ENCODE measurements around the gene SIGLEC8. TPM values are rescaled to one million over a fixed set of nuclear protein-coding genes. Genes with fewer than 3 reads are reported as not detected.
"Not testable (repeated sequence)": the region's sequence is repeated elsewhere in the genome, so short reads cannot be mapped to it uniquely, and the experiment has no call there.

Gene SIGLEC8
- total and polyA plus RNA-seq, 2 experiments from 2014 or later, result 0.13 TPM; not detected in 1

DNA sequence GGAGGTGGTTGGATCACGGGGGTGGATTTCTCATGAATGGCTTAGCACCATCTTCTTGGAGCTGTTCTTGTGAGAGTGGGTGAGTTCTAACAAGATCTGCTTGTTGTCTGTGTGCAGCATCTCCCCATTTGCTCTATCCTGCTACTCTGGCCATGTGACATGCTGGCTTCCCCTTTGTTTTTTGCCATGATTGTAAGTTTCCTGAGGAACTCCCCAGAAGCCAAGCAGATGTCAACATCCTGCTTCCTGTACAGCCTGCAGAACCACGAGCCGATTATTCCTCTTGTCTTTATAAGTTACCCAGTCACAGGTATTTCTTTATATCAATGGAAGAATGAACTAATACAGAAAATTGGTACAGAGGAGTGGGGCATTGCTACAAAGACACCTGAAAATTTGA is 45.6 kb upstream of the SIGLEC8 start:
- no peak for DNase-seq (ENCODE audit: low spot score)
- H3K36me3 ChIP-seq (replicated peaks; ENCODE audit: insufficient read depth, low read depth), result no peaks in the 10 kb centered on the region
- no peaks in the 10 kb centered on the region for H3K9me2 ChIP-seq (replicated peaks; ENCODE audit: insufficient read depth)
- H3K4me1 ChIP-seq (ENCODE audit: insufficient read depth), result no peaks in the 10 kb centered on the region
- H3K27ac ChIP-seq, result no peak overlapping the region
- no peaks in the 10 kb centered on the region for H3K79me2 ChIP-seq
- H3K4me2 ChIP-seq, result no peak overlapping the region
- H3K27me3 ChIP-seq, result no peaks in the 10 kb centered on the region
- H2AFZ ChIP-seq, result no peak overlapping the region
- TF ChIP-seq EZH2 (IDR thresholded peaks at IDR 0.05; ENCODE audit: borderline replicate concordance) (no peak), EZH2phosphoT487 (IDR thresholded peaks at IDR 0.05; ENCODE audit: low read depth, severe bottlenecking, unreplicated experiment) (no peak)
- TF ChIP-seq, protein P1, sequence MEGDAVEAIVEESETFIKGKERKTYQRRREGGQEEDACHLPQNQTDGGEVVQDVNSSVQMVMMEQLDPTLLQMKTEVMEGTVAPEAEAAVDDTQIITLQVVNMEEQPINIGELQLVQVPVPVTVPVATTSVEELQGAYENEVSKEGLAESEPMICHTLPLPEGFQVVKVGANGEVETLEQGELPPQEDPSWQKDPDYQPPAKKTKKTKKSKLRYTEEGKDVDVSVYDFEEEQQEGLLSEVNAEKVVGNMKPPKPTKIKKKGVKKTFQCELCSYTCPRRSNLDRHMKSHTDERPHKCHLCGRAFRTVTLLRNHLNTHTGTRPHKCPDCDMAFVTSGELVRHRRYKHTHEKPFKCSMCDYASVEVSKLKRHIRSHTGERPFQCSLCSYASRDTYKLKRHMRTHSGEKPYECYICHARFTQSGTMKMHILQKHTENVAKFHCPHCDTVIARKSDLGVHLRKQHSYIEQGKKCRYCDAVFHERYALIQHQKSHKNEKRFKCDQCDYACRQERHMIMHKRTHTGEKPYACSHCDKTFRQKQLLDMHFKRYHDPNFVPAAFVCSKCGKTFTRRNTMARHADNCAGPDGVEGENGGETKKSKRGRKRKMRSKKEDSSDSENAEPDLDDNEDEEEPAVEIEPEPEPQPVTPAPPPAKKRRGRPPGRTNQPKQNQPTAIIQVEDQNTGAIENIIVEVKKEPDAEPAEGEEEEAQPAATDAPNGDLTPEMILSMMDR (IDR thresholded peaks at IDR 0.05; ENCODE audit: poor library complexity), result no peak
- H3K9me3 ChIP-seq (ENCODE audit: low read depth), result no peaks in the 10 kb centered on the region
- H3K4me3 ChIP-seq, result no peak overlapping the region
- no peaks in the 10 kb centered on the region for H4K20me1 ChIP-seq (ENCODE audit: insufficient read depth, poor library complexity, severe bottlenecking)
- 53% methylated on average over 3 of the region's 3 CpGs for WGBS (ENCODE audit: low lambda C conversion rate, missing lambda C conversion rate)

DNA sequence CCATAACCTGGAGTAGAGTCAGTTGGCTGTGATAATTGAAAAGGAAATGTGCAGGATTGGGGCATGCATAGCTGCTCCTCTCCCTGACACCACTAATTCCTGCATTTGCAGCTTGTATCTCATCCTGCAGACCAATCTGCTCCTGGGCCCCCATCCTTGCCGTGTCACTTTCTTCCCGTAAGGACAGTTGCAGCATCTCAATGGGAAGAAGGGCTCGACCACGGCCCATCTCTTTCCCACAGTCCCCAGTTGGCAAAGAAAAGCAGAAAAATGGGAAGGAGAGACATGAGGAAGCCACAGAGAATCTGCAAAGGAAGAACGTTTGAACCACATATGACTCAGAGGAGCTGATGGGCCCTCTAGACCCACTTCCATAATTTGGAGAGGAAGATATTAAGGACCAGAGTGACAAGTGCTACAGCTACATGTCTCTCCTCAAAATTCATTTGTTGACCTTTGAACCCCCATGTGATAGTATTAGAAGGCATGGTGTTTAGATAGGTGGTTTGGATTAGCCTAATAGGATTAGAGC is 45.1 kb upstream of the SIGLEC8 start:
- no peak for DNase-seq (ENCODE audit: low spot score)
- Histone ChIP-seq H3K9me3 (ENCODE audit: low read depth) (no peaks in the 10 kb centered on the region), H3K4me3 (no peak overlapping the region), H3K36me3 (replicated peaks; ENCODE audit: insufficient read depth, low read depth) (no peaks in the 10 kb centered on the region), H4K20me1 (ENCODE audit: insufficient read depth, poor library complexity, severe bottlenecking) (no peaks in the 10 kb centered on the region), H3K79me2 (no peaks in the 10 kb centered on the region), H3K27ac (no peak overlapping the region), H3K9me2 (replicated peaks; ENCODE audit: insufficient read depth) (no peaks in the 10 kb centered on the region), H3K4me2 (no peak overlapping the region), H2AFZ (no peak overlapping the region), H3K4me1 (ENCODE audit: insufficient read depth) (no peaks in the 10 kb centered on the region), H3K27me3 (no peaks in the 10 kb centered on the region)
- 69% methylated on average over 5 of the region's 5 CpGs for WGBS (ENCODE audit: low lambda C conversion rate, missing lambda C conversion rate)
- TF ChIP-seq, protein P1 (IDR thresholded peaks at IDR 0.05; ENCODE audit: poor library complexity), result no peak
- no peak for TF ChIP-seq EZH2phosphoT487 (IDR thresholded peaks at IDR 0.05; ENCODE audit: low read depth, severe bottlenecking, unreplicated experiment)
- no peak for TF ChIP-seq EZH2 (IDR thresholded peaks at IDR 0.05; ENCODE audit: borderline replicate concordance)

DNA sequence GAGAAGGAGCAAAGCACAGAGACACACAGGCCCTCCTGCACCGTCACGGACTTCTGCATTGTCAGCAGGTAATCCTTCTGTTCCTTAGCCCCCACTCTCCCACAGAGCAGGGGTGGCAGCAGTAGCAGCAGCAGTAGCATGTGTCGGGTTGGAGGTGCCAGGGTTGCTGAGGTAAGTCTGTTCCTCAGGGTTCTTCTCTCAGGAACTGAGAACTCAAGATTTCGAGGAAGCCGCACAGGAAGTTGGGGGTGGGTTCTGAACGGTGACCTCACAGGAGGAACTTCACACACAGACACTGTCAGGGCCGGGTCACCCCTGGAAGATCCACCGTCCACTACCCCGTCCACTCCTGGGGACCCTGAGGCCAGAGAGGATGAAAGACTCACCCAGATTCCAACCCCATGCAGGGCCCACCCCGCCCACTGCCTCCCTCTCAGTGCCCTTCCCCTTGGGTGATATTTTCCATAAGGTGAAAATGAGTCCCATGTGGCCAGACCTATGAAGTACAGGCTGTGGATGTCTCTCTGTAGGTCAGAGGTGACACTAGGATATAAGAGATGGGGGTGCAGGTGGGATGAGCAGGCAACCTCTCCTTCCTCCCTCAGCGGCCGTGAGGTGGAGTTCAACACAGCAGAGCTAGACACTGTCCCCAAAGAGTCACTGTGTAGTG is 43.5 kb upstream of the SIGLEC8 start, which contains the start of gene SIGLEC12:
Gene SIGLEC12, minus strand, starts transcription at position 207 of the 670 bp plus-strand sequence. Its CDS starts 67 bp downstream, at position 140.
- Histone ChIP-seq H3K9me2 (replicated peaks; ENCODE audit: insufficient read depth) (no peaks in the 10 kb centered on the region), H4K20me1 (ENCODE audit: insufficient read depth, poor library complexity, severe bottlenecking) (no peaks in the 10 kb centered on the region), H3K27me3 (no peaks in the 10 kb centered on the region), H3K4me3 (no peak within 1 kb of the TSS), H3K4me2 (no peak within 1 kb of the TSS), H2AFZ (no peak within 1 kb of the TSS), H3K4me1 (ENCODE audit: insufficient read depth) (no peaks in the 10 kb centered on the region), H3K36me3 (replicated peaks; ENCODE audit: insufficient read depth, low read depth) (no peaks in the 10 kb centered on the region), H3K27ac (no peak within 1 kb of the TSS), H3K9me3 (ENCODE audit: low read depth) (no peaks in the 10 kb centered on the region), H3K79me2 (no peaks in the 10 kb centered on the region)
- TF ChIP-seq, protein P1 (IDR thresholded peaks at IDR 0.05; ENCODE audit: poor library complexity), result no peak
- TF ChIP-seq EZH2 (IDR thresholded peaks at IDR 0.05; ENCODE audit: borderline replicate concordance), result no peak
- TF ChIP-seq EZH2phosphoT487 (IDR thresholded peaks at IDR 0.05; ENCODE audit: low read depth, severe bottlenecking, unreplicated experiment), result no peak
- 85% methylated on average over 10 of the region's 12 CpGs for WGBS (ENCODE audit: low lambda C conversion rate, missing lambda C conversion rate)
- no peak for DNase-seq (ENCODE audit: low spot score)

DNA sequence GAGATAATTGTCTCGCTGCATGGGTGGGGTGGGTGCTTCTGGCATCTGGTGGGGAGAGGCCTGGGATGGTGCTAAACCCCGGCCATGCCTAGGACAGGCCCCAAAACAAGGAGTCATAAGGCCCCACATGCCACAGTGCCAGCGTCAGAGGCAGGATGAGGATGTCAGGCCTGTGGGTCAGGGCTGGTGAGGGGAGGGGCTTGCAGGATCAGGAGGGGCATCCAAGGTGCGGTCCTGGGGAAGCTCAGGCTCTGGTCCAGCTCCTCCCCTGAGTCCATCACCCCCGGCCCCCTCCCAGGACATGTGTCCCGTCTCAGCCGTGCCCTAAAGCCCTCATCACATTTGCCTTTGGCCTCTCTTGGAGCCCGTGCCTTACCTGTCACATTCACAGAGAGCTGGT is 42.7 kb upstream of the SIGLEC8 start:
- H3K4me3 ChIP-seq; H3K9me2 ChIP-seq (replicated peaks; ENCODE audit: insufficient read depth); H4K20me1 ChIP-seq (ENCODE audit: insufficient read depth, poor library complexity, severe bottlenecking); DNase-seq (ENCODE audit: low spot score); H3K79me2 ChIP-seq; H3K36me3 ChIP-seq (replicated peaks; ENCODE audit: insufficient read depth, low read depth); H3K4me2 ChIP-seq; H3K9me3 ChIP-seq (ENCODE audit: low read depth); H3K27ac ChIP-seq; H3K27me3 ChIP-seq; H3K4me1 ChIP-seq (ENCODE audit: insufficient read depth); H2AFZ ChIP-seq: not testable (repeated sequence)
- WGBS (ENCODE audit: low lambda C conversion rate, missing lambda C conversion rate), result 69% methylated on average over 6 of the region's 8 CpGs

Measured in hepatocyte (in vitro differentiated cells).